Parathyroid adenoma (tissue), 2 donors: Measurements from ENCODE around the gene OR10A3.

Experiments
- H2AFZ ChIP-seq: fragments of 300-600 bp; sonication (generic); one replicate; pipeline ENCODE4 v1.7.0; 2017; ENCODE audit warnings: antibody characterized with exemption, mild to moderate bottlenecking
- H3K27ac ChIP-seq: fragments of 300-600 bp; sonication (generic); one replicate; pipeline ENCODE4 v1.7.0; 2017
- H3K27me3 ChIP-seq: fragments of 300-600 bp; sonication (generic); one replicate; pipeline ENCODE4 v1.7.0; 2017; ENCODE audit warnings: low read length; ENCODE audit not compliant: control insufficient read depth, insufficient read depth
- H3K36me3 ChIP-seq: fragments of 300-600 bp; sonication (generic); one replicate; pipeline ENCODE4 v1.7.0; 2017; ENCODE audit warnings: low read length; ENCODE audit not compliant: control insufficient read depth, insufficient read depth
- H3K4me1 ChIP-seq: fragments of 300-600 bp; sonication (generic); one replicate; pipeline ENCODE4 v1.7.0; 2017; ENCODE audit warnings: control low read depth
- H3K4me2 ChIP-seq: fragments of 300-600 bp; sonication (generic); one replicate; pipeline ENCODE4 v1.7.0; 2017; ENCODE audit warnings: low read length
- H3K4me3 ChIP-seq: fragments of 300-600 bp; sonication (generic); one replicate; pipeline ENCODE4 v1.7.0; 2017; ENCODE audit warnings: low read depth, low read length
- H3K79me2 ChIP-seq: fragments of 300-600 bp; sonication (generic); one replicate; pipeline ENCODE4 v1.7.0; 2017; ENCODE audit warnings: control low read depth
- H3K9ac ChIP-seq: fragments of 300-600 bp; sonication (generic); one replicate; pipeline ENCODE4 v1.7.0; 2017; ENCODE audit warnings: mild to moderate bottlenecking
- H3K9me3 ChIP-seq: fragments of 300-600 bp; sonication (generic); one replicate; pipeline ENCODE4 v1.7.0; 2017; ENCODE audit warnings: low read length; ENCODE audit not compliant: control insufficient read depth
- TF ChIP-seq, protein P1 (sequence below): fragments of 300-600 bp; sonication (generic); IDR thresholded peaks from one replicate; pipeline ENCODE4 v1.7.0; 2017; ENCODE audit warnings: antibody characterized with exemption, mild to moderate bottlenecking
- donor health status: primary hyperparathyroidism.

OR10A3 gene

DNA sequence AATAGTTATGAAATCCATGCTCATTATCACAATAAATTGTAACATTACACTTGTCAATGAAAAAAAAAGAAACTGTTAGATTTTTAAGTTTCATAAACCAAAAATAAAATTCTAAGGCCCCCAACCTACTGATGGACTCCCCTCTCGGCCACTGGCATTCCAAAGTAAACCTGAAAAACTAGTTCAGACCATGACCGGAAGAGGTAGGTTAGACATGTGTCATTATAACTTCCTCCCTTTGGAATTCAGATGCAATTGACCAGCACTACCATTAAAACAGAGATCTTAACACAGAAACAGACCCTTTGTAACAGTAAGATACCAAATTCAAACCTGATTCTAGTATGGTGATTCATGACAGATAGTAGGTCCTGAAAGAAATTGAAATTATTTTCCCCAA is 23.4 kb downstream of the OR10A3 start:
- Histone ChIP-seq H3K79me2 (no peaks in the 10 kb centered on the region), H3K9ac (no peak overlapping the region), H3K4me3 (no peak overlapping the region), H3K36me3 (no peaks in the 10 kb centered on the region), H3K27me3 (no peaks in the 10 kb centered on the region), H3K4me1 (no peaks in the 10 kb centered on the region), H3K4me2 (no peak overlapping the region), H3K27ac (no peak overlapping the region), H2AFZ (no peak overlapping the region), H3K9me3 (no peaks in the 10 kb centered on the region)
- TF ChIP-seq, protein P1, sequence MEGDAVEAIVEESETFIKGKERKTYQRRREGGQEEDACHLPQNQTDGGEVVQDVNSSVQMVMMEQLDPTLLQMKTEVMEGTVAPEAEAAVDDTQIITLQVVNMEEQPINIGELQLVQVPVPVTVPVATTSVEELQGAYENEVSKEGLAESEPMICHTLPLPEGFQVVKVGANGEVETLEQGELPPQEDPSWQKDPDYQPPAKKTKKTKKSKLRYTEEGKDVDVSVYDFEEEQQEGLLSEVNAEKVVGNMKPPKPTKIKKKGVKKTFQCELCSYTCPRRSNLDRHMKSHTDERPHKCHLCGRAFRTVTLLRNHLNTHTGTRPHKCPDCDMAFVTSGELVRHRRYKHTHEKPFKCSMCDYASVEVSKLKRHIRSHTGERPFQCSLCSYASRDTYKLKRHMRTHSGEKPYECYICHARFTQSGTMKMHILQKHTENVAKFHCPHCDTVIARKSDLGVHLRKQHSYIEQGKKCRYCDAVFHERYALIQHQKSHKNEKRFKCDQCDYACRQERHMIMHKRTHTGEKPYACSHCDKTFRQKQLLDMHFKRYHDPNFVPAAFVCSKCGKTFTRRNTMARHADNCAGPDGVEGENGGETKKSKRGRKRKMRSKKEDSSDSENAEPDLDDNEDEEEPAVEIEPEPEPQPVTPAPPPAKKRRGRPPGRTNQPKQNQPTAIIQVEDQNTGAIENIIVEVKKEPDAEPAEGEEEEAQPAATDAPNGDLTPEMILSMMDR: no peak

DNA sequence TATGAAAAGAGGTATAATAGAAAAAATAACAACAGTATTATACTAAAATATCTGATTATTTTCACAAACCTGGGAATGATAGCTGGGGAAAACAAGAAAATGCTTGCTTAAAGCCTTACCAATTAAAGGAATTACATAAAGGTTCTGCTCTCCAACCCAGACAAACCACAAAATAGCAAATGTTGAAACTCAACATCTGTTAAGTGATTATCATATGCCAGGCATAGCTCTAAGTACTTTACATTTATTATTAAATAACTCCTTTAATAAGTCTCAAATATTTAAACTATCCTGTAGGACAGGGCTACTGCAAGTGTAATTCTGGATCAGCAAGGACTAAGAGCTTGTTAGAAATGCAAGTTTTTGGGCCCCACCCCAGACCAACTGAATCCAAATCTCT is 30.5 kb downstream of the OR10A3 start:
- Histone ChIP-seq H3K36me3 (no peaks in the 10 kb centered on the region), H3K79me2 (no peaks in the 10 kb centered on the region)

DNA sequence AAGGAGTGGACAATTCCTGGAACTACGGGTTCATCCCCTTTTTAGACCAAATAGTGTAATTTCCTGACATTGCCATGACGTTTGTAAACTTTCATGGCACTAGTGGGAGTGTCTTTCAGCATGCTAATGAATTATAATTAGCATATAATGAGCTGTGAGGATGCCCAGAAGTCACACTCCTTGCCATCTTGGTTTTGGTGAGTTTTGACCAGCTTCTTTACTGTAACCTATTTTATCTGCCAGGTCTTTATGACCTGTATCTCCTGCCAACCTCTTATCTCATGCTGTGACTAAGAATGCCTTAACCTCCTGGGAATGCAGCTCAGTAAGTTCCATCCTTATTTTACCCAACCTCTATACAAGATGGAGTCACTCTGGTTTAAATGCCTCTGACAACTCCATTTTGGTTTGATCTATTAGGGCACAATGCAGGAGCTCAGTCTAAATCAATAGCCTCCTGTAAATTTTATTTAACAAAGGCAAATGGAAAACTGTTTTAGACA is 31.2 kb downstream of the OR10A3 start:
- H2AFZ ChIP-seq: no peak overlapping the region
- no peaks in the 10 kb centered on the region for H3K79me2 ChIP-seq
- TF ChIP-seq, protein P1: no peak
- no peak overlapping the region for H3K4me3 ChIP-seq
- H3K4me2 ChIP-seq: no peak overlapping the region
- no peaks in the 10 kb centered on the region for H3K36me3 ChIP-seq
- H3K9ac ChIP-seq: no peak overlapping the region
- no peak overlapping the region for H3K27ac ChIP-seq
- no peaks in the 10 kb centered on the region for H3K9me3 ChIP-seq
- no peaks in the 10 kb centered on the region for H3K27me3 ChIP-seq
- H3K4me1 ChIP-seq: no peaks in the 10 kb centered on the region

More for the DNA sequence above, 30.5 kb downstream of the OR10A3 start:
- TF ChIP-seq, protein P1: no peak
- Histone ChIP-seq H2AFZ (no peak overlapping the region), H3K27ac (no peak overlapping the region), H3K9ac (no peak overlapping the region), H3K9me3 (no peaks in the 10 kb centered on the region), H3K4me1 (no peaks in the 10 kb centered on the region), H3K27me3 (no peaks in the 10 kb centered on the region), H3K4me3 (no peak overlapping the region), H3K4me2 (no peak overlapping the region)

DNA sequence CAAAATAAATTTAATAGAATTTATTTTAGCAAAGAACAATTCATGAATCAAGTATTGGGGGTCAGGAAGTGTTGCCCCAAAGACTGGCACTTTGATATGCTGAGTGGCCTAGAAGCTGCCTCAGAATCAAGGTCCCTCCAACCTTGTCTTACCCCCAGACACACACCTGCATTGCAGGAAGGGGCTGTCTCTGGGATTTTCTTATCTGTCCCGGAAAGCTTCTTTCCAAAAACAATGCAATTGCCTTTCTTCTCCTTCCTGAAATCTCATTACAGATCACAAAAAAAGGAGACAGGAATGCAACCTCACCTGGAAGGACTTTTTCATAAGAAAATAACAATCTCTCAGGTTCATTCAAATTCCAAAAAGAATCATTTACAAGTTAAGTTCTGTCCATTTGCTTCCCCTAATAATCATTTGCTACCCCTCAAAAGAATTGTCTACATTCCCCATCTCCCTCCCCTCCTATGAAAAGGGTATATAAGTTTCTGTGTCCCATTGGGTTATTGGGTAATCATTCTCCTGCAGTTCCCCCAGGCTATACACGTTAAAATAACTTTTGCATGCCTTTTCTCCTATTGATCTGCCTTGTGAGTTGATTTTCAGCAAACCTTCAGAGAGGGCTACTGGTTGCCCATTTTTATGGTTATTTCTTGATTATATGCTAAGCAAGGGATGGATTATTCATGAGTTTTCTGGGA is 31.8 kb downstream of the OR10A3 start:
- no peaks in the 10 kb centered on the region for H3K79me2 ChIP-seq
- H3K4me2 ChIP-seq: no peak overlapping the region
- no peaks in the 10 kb centered on the region for H3K36me3 ChIP-seq
- TF ChIP-seq, protein P1: no peak
- no peak overlapping the region for H3K27ac ChIP-seq
- no peak overlapping the region for H2AFZ ChIP-seq
- H3K4me1 ChIP-seq: no peaks in the 10 kb centered on the region
- H3K9ac ChIP-seq: no peak overlapping the region
- H3K27me3 ChIP-seq: no peaks in the 10 kb centered on the region
- H3K9me3 ChIP-seq: no peaks in the 10 kb centered on the region
- no peak overlapping the region for H3K4me3 ChIP-seq

DNA sequence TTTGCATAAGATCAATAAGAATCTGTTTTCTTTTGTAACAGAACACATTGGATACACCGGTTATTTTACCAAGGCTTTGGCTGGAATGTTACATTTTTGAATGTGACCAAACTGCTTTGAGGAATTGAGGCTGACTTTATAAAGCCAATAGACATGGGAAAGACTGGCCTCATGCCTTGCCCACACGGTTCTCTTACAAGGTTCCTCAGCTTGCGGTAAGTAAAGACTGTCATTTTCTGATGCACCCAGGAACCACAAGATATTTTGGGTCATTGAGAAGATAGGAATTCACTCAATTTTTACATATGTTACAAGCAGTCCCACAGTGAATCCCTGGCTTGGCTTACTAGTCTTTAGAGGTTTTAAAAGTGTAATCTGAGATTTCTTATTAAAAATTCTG is 34.4 kb downstream of the OR10A3 start:
- Histone ChIP-seq H3K4me1 (no peaks in the 10 kb centered on the region), H3K36me3 (no peaks in the 10 kb centered on the region), H3K4me2 (no peak overlapping the region), H3K9ac (no peak overlapping the region), H3K9me3 (no peaks in the 10 kb centered on the region), H2AFZ (no peak overlapping the region), H3K79me2 (no peaks in the 10 kb centered on the region), H3K4me3 (no peak overlapping the region), H3K27me3 (no peaks in the 10 kb centered on the region), H3K27ac (no peak overlapping the region)
- TF ChIP-seq, protein P1: no peak
